ENCODE data around the gene EBF3.

- TF ChIP-seq CTCF (IDR thresholded peaks at IDR 0.05): no peak
- no peak for TF ChIP-seq POLR2A (IDR thresholded peaks at IDR 0.05)
Measured at GRCh38 chr10:129898706-129899268, 65.3 kb downstream of the EBF3 start.

Data from Peyer's patch (tissue), 4 donors.